Right lobe of liver (tissue), 4 donors: ENCODE results near the gene MCTP1.
"Not testable (repeated sequence)": the region's sequence is repeated elsewhere in the genome, so short reads cannot be mapped to it uniquely, and the experiment has no call there.

Experiments used
- POLR2A ChIP-seq: fragments of 450-650 bp; IDR thresholded peaks from one replicate; pipeline ENCODE4 v1.6.1; 2017; ENCODE audit warnings: antibody characterized with exemption, mild to moderate bottlenecking
- TF ChIP-seq, protein P1 (sequence below), 4 donors: fragments of 200-600 bp in 3 of 4; fragments of 450-650 bp in 1 of 4; IDR thresholded peaks; one replicate each; pipeline versions ENCODE4 v1.5.1 to v1.8.0; 2016 to 2022; ENCODE audit warnings: antibody characterized with exemption in 4 of 4, mild to moderate bottlenecking in 2 of 4
- donor health status: DM: no; HTN: no; CAD: no.
- donor health status: DM: no; HTN: no; CAD: no.
- donor health status: DM: no; HTN: yes; CAD: no.

DNA sequence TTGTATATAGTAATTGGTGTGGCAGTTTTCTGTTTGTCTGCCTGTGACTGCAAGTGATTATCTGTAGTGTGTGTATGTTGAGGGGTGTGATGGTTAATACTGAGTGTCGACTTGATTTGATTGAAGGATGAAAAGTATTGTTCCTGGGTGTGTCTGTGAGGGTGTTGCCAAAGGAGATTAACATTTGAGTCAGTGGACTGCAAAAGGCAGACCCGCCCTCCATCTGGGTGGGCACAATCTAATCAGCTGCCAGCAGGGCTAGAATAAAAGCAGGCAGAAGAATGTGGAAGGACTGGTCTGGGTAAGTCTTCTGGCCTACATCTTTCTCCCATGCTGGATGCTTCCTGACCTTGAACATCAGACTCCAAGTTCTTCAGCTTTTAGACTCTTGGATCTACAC is 290.4 kb downstream of the MCTP1 start:
- TF ChIP-seq, protein P1, sequence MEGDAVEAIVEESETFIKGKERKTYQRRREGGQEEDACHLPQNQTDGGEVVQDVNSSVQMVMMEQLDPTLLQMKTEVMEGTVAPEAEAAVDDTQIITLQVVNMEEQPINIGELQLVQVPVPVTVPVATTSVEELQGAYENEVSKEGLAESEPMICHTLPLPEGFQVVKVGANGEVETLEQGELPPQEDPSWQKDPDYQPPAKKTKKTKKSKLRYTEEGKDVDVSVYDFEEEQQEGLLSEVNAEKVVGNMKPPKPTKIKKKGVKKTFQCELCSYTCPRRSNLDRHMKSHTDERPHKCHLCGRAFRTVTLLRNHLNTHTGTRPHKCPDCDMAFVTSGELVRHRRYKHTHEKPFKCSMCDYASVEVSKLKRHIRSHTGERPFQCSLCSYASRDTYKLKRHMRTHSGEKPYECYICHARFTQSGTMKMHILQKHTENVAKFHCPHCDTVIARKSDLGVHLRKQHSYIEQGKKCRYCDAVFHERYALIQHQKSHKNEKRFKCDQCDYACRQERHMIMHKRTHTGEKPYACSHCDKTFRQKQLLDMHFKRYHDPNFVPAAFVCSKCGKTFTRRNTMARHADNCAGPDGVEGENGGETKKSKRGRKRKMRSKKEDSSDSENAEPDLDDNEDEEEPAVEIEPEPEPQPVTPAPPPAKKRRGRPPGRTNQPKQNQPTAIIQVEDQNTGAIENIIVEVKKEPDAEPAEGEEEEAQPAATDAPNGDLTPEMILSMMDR (IDR thresholded peaks at IDR 0.05): not testable (repeated sequence)
- TF ChIP-seq POLR2A: not testable (repeated sequence)
